Measurements from ENCODE around the gene GPR31.

DNA sequence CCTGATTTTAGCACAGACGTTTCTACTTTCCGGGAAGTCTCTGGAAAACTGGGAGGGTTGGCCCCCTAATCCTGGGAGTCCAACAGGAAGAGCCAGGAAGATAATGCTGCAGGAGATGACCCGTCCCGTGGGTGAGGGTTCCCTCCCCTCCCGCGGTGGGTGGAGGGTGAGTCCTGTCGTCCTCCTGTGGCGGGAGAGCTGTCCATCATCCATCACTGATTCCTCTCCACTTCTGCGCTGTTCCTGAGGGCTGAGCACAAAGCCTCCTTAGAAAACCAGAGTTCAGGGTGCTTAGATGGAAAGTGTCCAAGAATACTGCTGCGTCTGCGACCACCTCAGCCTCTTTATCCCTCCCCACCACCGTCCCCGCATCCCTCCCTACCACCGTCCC lies 40.9 kb downstream of the GPR31 start:
- TF ChIP-seq CTCF (IDR thresholded peaks at IDR 0.05) (no peak), ZFX (IDR thresholded peaks at IDR 0.05; ENCODE audit: borderline replicate concordance) (no peak)

All from 22Rv1 (cell line).